H1 (cell line): Measurements from ENCODE around the gene TSHZ2. TPM values are rescaled to one million over a fixed set of nuclear protein-coding genes. Genes with fewer than 3 reads are reported as not detected.

ENCODE experiments used
- CTCF ChIA-PET: fragments of 300-600 bp; sonication (Branson Sonifier 250); formaldehyde crosslinking; loops from one replicate; lab custom pipeline; 2021; ENCODE audit not compliant: partially characterized antibody; lab: Charles Lee
- POLR2A ChIA-PET: fragments of 300-600 bp; sonication (Branson Sonifier 250); formaldehyde crosslinking; loops from one replicate; lab custom pipeline; 2021; ENCODE audit warnings: inconsistent platforms; ENCODE audit not compliant: partially characterized antibody; lab: Charles Lee
- DNase-seq, 2 experiments: peaks; one replicate each; pipeline versions ENCODE4 v3.0.0 to v3.0.0-alpha.2; 2010 to 2022; ENCODE audit warnings: low spot score in 2 of 2, low read depth in 1 of 2, mixed read lengths in 1 of 2
- FAIRE-seq: peaks from 2 replicates; lab custom pipeline; 2011; peaks lifted over from hg19 to GRCh38; lab: Jason Lieb, UNC
- H2AFZ ChIP-seq: 2 replicates; pipeline ENCODE4 v1.8.1; 2012; ENCODE audit warnings: low read length, inconsistent platforms
- H2AK5ac ChIP-seq: 2 replicates; pipeline ENCODE4 v1.6.1; 2013; ENCODE audit warnings: low read depth, low read length
- H2BK120ac ChIP-seq: replicated peaks from 2 replicates; pipeline ENCODE3; 2013; ENCODE audit warnings: low read depth, low read length, inconsistent platforms
- H2BK12ac ChIP-seq: 2 replicates; pipeline ENCODE4 v1.6.1; 2013; ENCODE audit warnings: low read depth, low read length
- H2BK15ac ChIP-seq: 2 replicates; pipeline ENCODE4 v1.6.1; 2013; ENCODE audit warnings: low read length
- H2BK20ac ChIP-seq: 2 replicates; pipeline ENCODE4 v1.6.1; 2013; ENCODE audit warnings: low read length
- H2BK5ac ChIP-seq: 2 replicates; pipeline ENCODE4 v1.6.1; 2013; ENCODE audit warnings: low read depth, low read length
- H3K14ac ChIP-seq: 2 replicates; pipeline ENCODE4 v1.6.1; 2013; ENCODE audit warnings: inconsistent platforms; ENCODE audit not compliant: insufficient read length
- H3K18ac ChIP-seq: 2 replicates; pipeline ENCODE4 v1.6.1; 2013; ENCODE audit warnings: low read length; ENCODE audit errors: extremely low read depth
- H3K23ac ChIP-seq: 2 replicates; pipeline ENCODE4 v1.6.1; 2013; ENCODE audit warnings: inconsistent platforms; ENCODE audit not compliant: insufficient read length
- H3K23me2 ChIP-seq: 2 replicates; pipeline ENCODE4 v1.6.1; 2013; ENCODE audit warnings: low read depth, low read length
- H3K27ac ChIP-seq: 2 replicates; pipeline ENCODE4 v1.6.1; 2011; ENCODE audit warnings: low read depth, low read length, inconsistent platforms
- H3K27me3 ChIP-seq, 4 experiments: replicated peaks in 1 of 4; 1 replicate in 1 of 4; 2 replicates in 3 of 4; pipeline versions ENCODE4 v1.6.1 to v1.8.1; 2011 to 2013; ENCODE audit warnings: low read length in 3 of 4, mild to moderate bottlenecking in 3 of 4, inconsistent platforms in 2 of 4, mixed read lengths in 2 of 4, moderate library complexity in 1 of 4; ENCODE audit not compliant: control insufficient read depth in 3 of 4, insufficient read depth in 3 of 4; ENCODE audit errors: extremely low read depth in 1 of 4
- H3K36me3 ChIP-seq, 4 experiments: 2 replicates each; pipeline versions ENCODE4 v1.6.1 to v1.8.1; 2011 to 2013; ENCODE audit warnings: mild to moderate bottlenecking in 4 of 4, low read length in 3 of 4, moderate library complexity in 2 of 4, control low read depth in 1 of 4, inconsistent platforms in 1 of 4; ENCODE audit not compliant: insufficient read depth in 4 of 4, control insufficient read depth in 2 of 4
- H3K4ac ChIP-seq: replicated peaks from 2 replicates; pipeline ENCODE3; 2013; ENCODE audit warnings: low read length, low read depth, mixed read lengths, inconsistent platforms; ENCODE audit not compliant: insufficient read length
- H3K4me1 ChIP-seq, 4 experiments: replicated peaks in 1 of 4; 1 replicate in 1 of 4; 2 replicates in 3 of 4; pipeline versions ENCODE4 v1.6.1 to v1.8.1; 2011 to 2013; ENCODE audit warnings: low read length in 3 of 4, inconsistent platforms in 2 of 4, mixed read lengths in 1 of 4; ENCODE audit not compliant: insufficient read depth in 4 of 4, control insufficient read depth in 3 of 4
- H3K4me2 ChIP-seq, 2 experiments: 2 replicates each; pipeline versions ENCODE4 v1.6.1 to v1.8.1; 2011 to 2013; ENCODE audit warnings: low read depth in 2 of 2, low read length in 2 of 2, control low read depth in 1 of 2, inconsistent platforms in 1 of 2, mild to moderate bottlenecking in 1 of 2; ENCODE audit not compliant: insufficient read depth in 1 of 2
- H3K4me3 ChIP-seq, 4 experiments: fragments of 200-600, 300-600 bp in 1 of 4; sonication (generic), shearing (Covaris generic), sonication (Bioruptor Twin) in 1 of 4; 2 replicates each; pipeline versions ENCODE4 v1.5.1 to v1.8.1; 2011 to 2016; ENCODE audit warnings: low read length in 4 of 4, low read depth in 3 of 4, control low read depth in 2 of 4, inconsistent platforms in 2 of 4, mild to moderate bottlenecking in 2 of 4, mixed read lengths in 1 of 4, moderate library complexity in 1 of 4; ENCODE audit not compliant: insufficient read depth in 2 of 4; ENCODE audit errors: extremely low read depth in 1 of 4
- H3K56ac ChIP-seq: replicated peaks from 2 replicates; pipeline ENCODE3; 2013; ENCODE audit warnings: low read depth, mild to moderate bottlenecking, mixed read lengths, low read length, inconsistent platforms; ENCODE audit not compliant: insufficient read length
- H3K79me1 ChIP-seq: 2 replicates; pipeline ENCODE4 v1.6.1; 2013; ENCODE audit warnings: low read depth, low read length, control low read depth
- H3K79me2 ChIP-seq, 2 experiments: 2 replicates each; pipeline versions ENCODE4 v1.6.1 to v1.8.1; 2012 to 2013; ENCODE audit warnings: low read length in 2 of 2, mild to moderate bottlenecking in 2 of 2, inconsistent platforms in 1 of 2; ENCODE audit not compliant: insufficient read depth in 2 of 2, control insufficient read depth in 1 of 2
- H3K9ac ChIP-seq, 4 experiments: replicated peaks in 1 of 4; 1 replicate in 1 of 4; 2 replicates in 3 of 4; pipeline versions ENCODE4 v1.6.1 to v1.8.1; 2011 to 2013; ENCODE audit warnings: low read depth in 3 of 4, low read length in 3 of 4, control low read depth in 2 of 4, mild to moderate bottlenecking in 2 of 4, moderate library complexity in 2 of 4, inconsistent platforms in 1 of 4; ENCODE audit errors: extremely low read depth in 1 of 4
- H3K9me3 ChIP-seq, 2 experiments: 2 replicates each; pipeline versions ENCODE4 v1.6.1 to v1.8.1; 2012 to 2013; ENCODE audit warnings: mild to moderate bottlenecking in 2 of 2, moderate library complexity in 2 of 2, control low read depth in 1 of 2, inconsistent platforms in 1 of 2, low read depth in 1 of 2, low read length in 1 of 2, mixed read lengths in 1 of 2; ENCODE audit not compliant: insufficient read depth in 2 of 2
- H4K20me1 ChIP-seq, 2 experiments: replicated peaks in 1 of 2; 2 replicates each; pipeline versions ENCODE3 to v1.8.1; 2011 to 2013; ENCODE audit warnings: inconsistent platforms in 2 of 2, low read length in 2 of 2, mild to moderate bottlenecking in 1 of 2; ENCODE audit not compliant: insufficient read depth in 2 of 2, control insufficient read depth in 1 of 2
- H4K5ac ChIP-seq: 2 replicates; pipeline ENCODE4 v1.6.1; 2013; ENCODE audit warnings: low read length, low read depth, mixed read lengths, inconsistent platforms; ENCODE audit not compliant: insufficient read length
- H4K8ac ChIP-seq: 2 replicates; pipeline ENCODE4 v1.8.0; 2013; ENCODE audit warnings: mild to moderate bottlenecking, moderate library complexity, low read length, inconsistent platforms; ENCODE audit not compliant: insufficient read depth; ENCODE audit errors: extremely low read depth
- H4K91ac ChIP-seq: replicated peaks from 2 replicates; pipeline ENCODE3; 2013; ENCODE audit warnings: low read length, mixed read lengths, inconsistent platforms; ENCODE audit not compliant: insufficient read length
- ASH2L ChIP-seq: fragments of 200-600, 300-600 bp; sonication (generic); IDR thresholded peaks from one replicate; pipeline ENCODE4 v1.7.1; 2017; ENCODE audit warnings: low read length
- CTBP2 ChIP-seq: IDR thresholded peaks from 2 replicates; pipeline ENCODE4 v1.7.0; 2011; ENCODE audit warnings: borderline replicate concordance, mild to moderate bottlenecking, moderate library complexity, mixed read lengths, low read length; ENCODE audit not compliant: insufficient read depth, insufficient read length
- EP300 ChIP-seq, 2 experiments: IDR thresholded peaks; 1 replicate in 1 of 2; 2 replicates in 1 of 2; pipeline ENCODE4 v1.6.1; 2011 to 2012; ENCODE audit warnings: low read depth in 2 of 2, low read length in 2 of 2, mild to moderate bottlenecking in 2 of 2, borderline replicate concordance in 1 of 2, inconsistent platforms in 1 of 2, moderate library complexity in 1 of 2
- GABPA ChIP-seq: IDR thresholded peaks from 2 replicates; pipeline ENCODE4 v1.6.1; 2011; ENCODE audit warnings: mild to moderate bottlenecking, low read length, moderate library complexity, borderline replicate concordance; ENCODE audit not compliant: insufficient read depth
- HDAC2 ChIP-seq, 2 experiments: fragments of 300-600 bp in 1 of 2; sonication (generic) in 1 of 2; IDR thresholded peaks; 2 replicates each; pipeline ENCODE4 v1.6.1; 2011 to 2012; ENCODE audit warnings: low read depth in 2 of 2, low read length in 2 of 2, mild to moderate bottlenecking in 2 of 2, moderate library complexity in 2 of 2, borderline replicate concordance in 1 of 2, inconsistent platforms in 1 of 2
- HDAC6 ChIP-seq: IDR thresholded peaks from one replicate; pipeline ENCODE4 v1.7.1; 2012; ENCODE audit warnings: low read depth, mild to moderate bottlenecking, inconsistent platforms, low read length, moderate library complexity
- NANOG ChIP-seq: IDR thresholded peaks from 2 replicates; pipeline ENCODE4 v1.6.1; 2011; ENCODE audit warnings: low read length, low read depth, mild to moderate bottlenecking, inconsistent platforms; ENCODE audit not compliant: insufficient read depth, poor library complexity, severe bottlenecking
- RXRA ChIP-seq: IDR thresholded peaks from 2 replicates; pipeline ENCODE4 v1.6.1; 2011; ENCODE audit warnings: low read depth, mild to moderate bottlenecking, low read length, moderate library complexity; ENCODE audit not compliant: insufficient read depth
- SIN3A ChIP-seq, 2 experiments: IDR thresholded peaks in 1 of 2; conservative IDR thresholded peaks in 1 of 2; 2 replicates each; pipeline ENCODE4 v1.6.1; 2011 to 2012; ENCODE audit warnings: low read length in 2 of 2, improper control_type of control experiment in 1 of 2, low read depth in 1 of 2, mild to moderate bottlenecking in 1 of 2
- SP1 ChIP-seq: IDR thresholded peaks from 2 replicates; pipeline ENCODE4 v1.6.1; 2011; ENCODE audit warnings: low read depth, low read length
- TBP ChIP-seq: IDR thresholded peaks from 2 replicates; pipeline ENCODE4 v1.6.1; 2011; ENCODE audit warnings: low read depth, low read length, improper control_type of control experiment
- WGBS, 2 experiments: shearing (Covaris generic) in 1 of 2; methylation state at CpG; one replicate each; pipeline versions ENCODE4 v1.1.6 to v1.1.7; 2013 to 2015; ENCODE audit warnings: low lambda C conversion rate in 2 of 2, mixed read lengths in 2 of 2, inconsistent platforms in 1 of 2, low coverage in 1 of 2, missing lambda C conversion rate in 1 of 2; ENCODE audit not compliant: insufficient replicate concordance in 2 of 2, insufficient coverage in 1 of 2, insufficient read length in 1 of 2; ENCODE audit errors: extremely low coverage in 1 of 2, missing lambda C conversion rate in 1 of 2; 5-methylcytosine and 5-hydroxymethylcytosine counted together
- polyA plus RNA-seq, 7 experiments: library from polyadenylated mRNA; depleted of rRNA in 3 of 7; stranded (reverse) in 5 of 7; unstranded in 2 of 7; fragments of >200 nt in 5 of 7; fragments of 200-250 nt in 2 of 7; gene quantifications; 1 replicate in 5 of 7; 2 replicates in 1 of 7; 4 replicates in 1 of 7; pipeline versions ENCODE4 v1.2.1 to v1.2.3, GENCODE V29; 2011 to 2013; ENCODE audit warnings: missing spikeins in 2 of 7, mixed read lengths in 2 of 7
- total RNA-seq: library from RNA; stranded (reverse); fragmentation: NEBNext Ultra II Directional; extraction: Animal tissue kit (Norgen Biotek cat#: 25700); gene quantifications from 2 replicates; pipeline ENCODE4 v1.2.1, GENCODE V29; 2021
- TF ChIP-seq, protein P1 (sequence below): IDR thresholded peaks from 2 replicates; pipeline ENCODE4 v1.6.1; 2011; ENCODE audit warnings: low read depth, mild to moderate bottlenecking, low read length; ENCODE audit not compliant: insufficient read depth

Gene TSHZ2
- total and polyA plus RNA-seq, 2 of the 8 experiments (the other 6 are each of a cell fraction or from before 2014, with no cell fraction given): 0.14 to 0.30 TPM

DNA sequence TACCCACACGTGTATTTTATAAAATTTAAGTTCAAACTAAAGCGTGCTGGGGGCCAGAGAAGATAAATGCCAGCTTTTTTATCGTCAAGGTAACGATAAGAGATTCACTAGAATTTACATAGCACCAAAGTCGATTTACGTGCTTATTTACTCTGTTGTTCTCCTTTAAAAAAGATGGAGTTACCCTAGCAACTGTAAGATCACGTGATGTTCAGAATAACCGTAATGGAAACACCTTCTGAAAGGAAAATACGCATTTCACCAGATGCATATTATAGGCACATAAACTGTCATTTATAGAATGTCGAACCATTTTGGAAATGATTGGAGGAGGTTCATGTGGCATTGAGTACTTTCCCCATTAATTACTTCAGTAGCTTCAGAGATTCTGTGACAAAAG is 207.6 kb downstream of the TSHZ2 start:
- no peak overlapping the region for H4K8ac ChIP-seq
- 95% methylated on average over 10 of the region's 10 CpGs; no CpG with 5 or more reads in 1 of the 2 experiments for WGBS, 2 experiments
- no peak overlapping the region for H4K91ac ChIP-seq
- no peak overlapping the region for H3K18ac ChIP-seq
- no peak overlapping the region for H3K9ac ChIP-seq
- no peak overlapping the region for H4K5ac ChIP-seq
- H3K9me3 ChIP-seq: no peaks in the 10 kb centered on the region
- H3K4me3 ChIP-seq: no peak overlapping the region
- DNase-seq (no peak), FAIRE-seq (no peak)
- no peak overlapping the region for H2BK15ac ChIP-seq
- H2BK120ac ChIP-seq: no peak overlapping the region
- H2BK20ac ChIP-seq: no peak overlapping the region
- no peak overlapping the region for H3K27ac ChIP-seq
- peaks cover 0 to 7% (median 0%) of the 10 kb centered on the region in 4 experiments; a peak in 1 of 7 replicates for H3K4me1 ChIP-seq
- no peak overlapping the region for H2BK5ac ChIP-seq
- H3K4me2 ChIP-seq: no peak overlapping the region
- no peaks in the 10 kb centered on the region for H3K27me3 ChIP-seq
- H3K79me1 ChIP-seq: no peaks in the 10 kb centered on the region
- no peak overlapping the region for H3K56ac ChIP-seq
- ChIA-PET CTCF (interaction anchor here (1.7 kb wide), 1 partner anchor 23 kb away, joined by 4 read pairs; no protein-coding TSS in a partner anchor), POLR2A (no interaction called here)
- H2AK5ac ChIP-seq: no peak overlapping the region
- H3K79me2 ChIP-seq: no peaks in the 10 kb centered on the region
- H3K23me2 ChIP-seq: no peaks in the 10 kb centered on the region
- H3K4ac ChIP-seq: no peak overlapping the region
- no peaks in the 10 kb centered on the region for H4K20me1 ChIP-seq
- no peak overlapping the region for H2AFZ ChIP-seq
- no peaks in the 10 kb centered on the region for H3K36me3 ChIP-seq
- H3K14ac ChIP-seq: no peak overlapping the region
- H2BK12ac ChIP-seq: no peak overlapping the region
- no peak overlapping the region for H3K23ac ChIP-seq
- TF ChIP-seq NANOG (no peak), HDAC2 (IDR thresholded peaks at IDR 0.05; ENCODE audit: borderline replicate concordance in 1 of 2, low read depth in 2 of 2, low read length in 2 of 2) (no peak), EP300 (IDR thresholded peaks at IDR 0.05; ENCODE audit: borderline replicate concordance in 1 of 2, low read depth in 2 of 2, low read length in 2 of 2) (no peak), HDAC6 (no peak), SIN3A (conservative IDR thresholded peaks at IDR 0.05 in 1 of 2, IDR thresholded peaks at IDR 0.05 in 1 of 2; ENCODE audit: low read depth in 1 of 2, low read length in 2 of 2) (no peak), GABPA (no peak), TBP (no peak), CTBP2 (no peak), SP1 (no peak), RXRA (no peak), ASH2L (no peak)
- TF ChIP-seq, protein P1, sequence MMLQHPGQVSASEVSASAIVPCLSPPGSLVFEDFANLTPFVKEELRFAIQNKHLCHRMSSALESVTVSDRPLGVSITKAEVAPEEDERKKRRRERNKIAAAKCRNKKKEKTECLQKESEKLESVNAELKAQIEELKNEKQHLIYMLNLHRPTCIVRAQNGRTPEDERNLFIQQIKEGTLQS: no peak
